ENCODE measurements around the gene RNASEH2A.

DNA sequence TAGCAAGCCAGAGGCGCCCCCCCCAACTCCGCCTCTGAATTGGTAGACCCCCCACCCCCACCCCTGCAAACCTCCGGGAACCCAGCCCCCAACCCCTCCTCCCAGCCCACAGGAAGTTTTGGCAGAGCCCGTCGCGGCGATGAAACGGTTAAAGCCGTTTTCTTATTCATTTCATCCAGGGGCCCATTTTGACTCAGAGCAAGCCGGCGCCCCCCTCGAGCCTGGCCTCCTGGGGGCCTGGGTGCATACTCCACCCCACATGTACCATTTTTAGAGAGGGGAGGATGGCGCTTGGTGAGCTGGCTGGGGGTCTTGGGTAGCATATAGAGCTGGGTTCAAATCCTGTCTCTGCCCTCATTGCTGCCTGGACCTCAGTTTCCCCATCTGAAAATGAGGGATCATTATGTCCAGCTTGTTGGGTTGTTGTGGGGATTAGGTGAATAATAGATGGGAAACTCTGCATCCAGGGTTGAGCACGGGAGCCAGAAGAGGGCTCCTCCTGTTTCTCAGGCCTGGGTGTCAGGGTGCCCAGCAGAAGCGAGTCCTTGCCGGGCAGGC lies 23.0 kb upstream of the RNASEH2A start:
- TF ChIP-seq CTCF (conservative IDR thresholded peaks at IDR 0.05; ENCODE audit: low read depth, low read length), result no peak
- TF ChIP-seq EZH2 (IDR thresholded peaks at IDR 0.05; ENCODE audit: low read length, unreplicated experiment), result no peak
- TF ChIP-seq EZH2phosphoT487 (IDR thresholded peaks at IDR 0.05; ENCODE audit: borderline replicate concordance, low read length), result no peak
